ENCODE results near the gene SORD. TPM values are rescaled to one million over a fixed set of nuclear protein-coding genes. Genes with fewer than 3 reads are reported as not detected.
"Not testable (repeated sequence)": the region's sequence is repeated elsewhere in the genome, so short reads cannot be mapped to it uniquely, and the experiment has no call there.

The SORD gene
- total RNA-seq, 1 experiment from 2014 or later = 53.1 TPM

- not testable (repeated sequence) for H3K4me3 ChIP-seq (ENCODE audit: insufficient read depth, low read depth, low read length); H3K27me3 ChIP-seq (ENCODE audit: control insufficient read depth, insufficient read depth, low read length); H3K36me3 ChIP-seq (replicated peaks; ENCODE audit: control insufficient read depth, insufficient read depth, low read length)
- peak; percentile 57 for DNase-seq
Measured at GRCh38 chr15:45036812-45037781, 14.1 kb downstream of the SORD start.

- Histone ChIP-seq H3K36me3 (replicated peaks; ENCODE audit: control insufficient read depth, insufficient read depth, low read length) (no peaks in the 10 kb centered on the region; the same call in 1 of the 2 replicates), H3K4me3 (ENCODE audit: insufficient read depth, low read depth, low read length) (no peak overlapping the region), H3K27me3 (ENCODE audit: control insufficient read depth, insufficient read depth, low read length) (no peaks in the 10 kb centered on the region)
- DNase-seq = no peak
Measured at GRCh38 chr15:45037936-45038335, 14.9 kb downstream of the SORD start.

- not testable (repeated sequence) for H3K4me3 ChIP-seq (ENCODE audit: insufficient read depth, low read depth, low read length); DNase-seq; H3K27me3 ChIP-seq (ENCODE audit: control insufficient read depth, insufficient read depth, low read length); H3K36me3 ChIP-seq (replicated peaks; ENCODE audit: control insufficient read depth, insufficient read depth, low read length)
Measured at GRCh38 chr15:45040396-45040795, 17.4 kb downstream of the SORD start.

- DNase-seq; H3K4me3 ChIP-seq (ENCODE audit: insufficient read depth, low read depth, low read length); H3K36me3 ChIP-seq (replicated peaks; ENCODE audit: control insufficient read depth, insufficient read depth, low read length); H3K27me3 ChIP-seq (ENCODE audit: control insufficient read depth, insufficient read depth, low read length): not testable (repeated sequence)
Measured at GRCh38 chr15:45041538-45041937, 18.5 kb downstream of the SORD start.

GRCh38 chr15:45042859-45043258 lies 19.9 kb downstream of the SORD start:
- H3K36me3 ChIP-seq (replicated peaks; ENCODE audit: control insufficient read depth, insufficient read depth, low read length); DNase-seq; H3K4me3 ChIP-seq (ENCODE audit: insufficient read depth, low read depth, low read length); H3K27me3 ChIP-seq (ENCODE audit: control insufficient read depth, insufficient read depth, low read length): not testable (repeated sequence)

GRCh38 chr15:45044270-45044669 lies 21.3 kb downstream of the SORD start:
- H3K27me3 ChIP-seq (ENCODE audit: control insufficient read depth, insufficient read depth, low read length); H3K36me3 ChIP-seq (replicated peaks; ENCODE audit: control insufficient read depth, insufficient read depth, low read length); H3K4me3 ChIP-seq (ENCODE audit: insufficient read depth, low read depth, low read length); DNase-seq: not testable (repeated sequence)

- not testable (repeated sequence) for DNase-seq; H3K36me3 ChIP-seq (replicated peaks; ENCODE audit: control insufficient read depth, insufficient read depth, low read length); H3K27me3 ChIP-seq (ENCODE audit: control insufficient read depth, insufficient read depth, low read length); H3K4me3 ChIP-seq (ENCODE audit: insufficient read depth, low read depth, low read length)
Measured at GRCh38 chr15:45048449-45048793, 25.4 kb downstream of the SORD start.

- peaks cover 3% of the 10 kb centered on the region for H3K36me3 ChIP-seq (replicated peaks; ENCODE audit: control insufficient read depth, insufficient read depth, low read length)
- no peaks in the 10 kb centered on the region for H3K27me3 ChIP-seq (ENCODE audit: control insufficient read depth, insufficient read depth, low read length)
- no peak overlapping the region for H3K4me3 ChIP-seq (ENCODE audit: insufficient read depth, low read depth, low read length)
- no peak for DNase-seq
Measured at GRCh38 chr15:45048794-45049631, 26.0 kb downstream of the SORD start.

- DNase-seq = no peak
- Histone ChIP-seq H3K36me3 (replicated peaks; ENCODE audit: control insufficient read depth, insufficient read depth, low read length) (peaks cover 3% of the 10 kb centered on the region), H3K27me3 (ENCODE audit: control insufficient read depth, insufficient read depth, low read length) (no peaks in the 10 kb centered on the region), H3K4me3 (ENCODE audit: insufficient read depth, low read depth, low read length) (no peak overlapping the region)
Measured at GRCh38 chr15:45050587-45050986, 27.6 kb downstream of the SORD start.

- H3K27me3 ChIP-seq (ENCODE audit: control insufficient read depth, insufficient read depth, low read length); H3K36me3 ChIP-seq (replicated peaks; ENCODE audit: control insufficient read depth, insufficient read depth, low read length); DNase-seq; H3K4me3 ChIP-seq (ENCODE audit: insufficient read depth, low read depth, low read length): not testable (repeated sequence)
Measured at GRCh38 chr15:45052676-45053075, 29.7 kb downstream of the SORD start.

- not testable (repeated sequence) for H3K36me3 ChIP-seq (replicated peaks; ENCODE audit: control insufficient read depth, insufficient read depth, low read length); H3K4me3 ChIP-seq (ENCODE audit: insufficient read depth, low read depth, low read length); DNase-seq; H3K27me3 ChIP-seq (ENCODE audit: control insufficient read depth, insufficient read depth, low read length)
Measured at GRCh38 chr15:45058690-45059675, 36.0 kb downstream of the SORD start.

GRCh38 chr15:45062301-45062700 lies 39.3 kb downstream of the SORD start:
- DNase-seq; H3K27me3 ChIP-seq (ENCODE audit: control insufficient read depth, insufficient read depth, low read length); H3K4me3 ChIP-seq (ENCODE audit: insufficient read depth, low read depth, low read length); H3K36me3 ChIP-seq (replicated peaks; ENCODE audit: control insufficient read depth, insufficient read depth, low read length): not testable (repeated sequence)

- DNase-seq = no peak
- Histone ChIP-seq H3K36me3 (replicated peaks; ENCODE audit: control insufficient read depth, insufficient read depth, low read length) (0 out of 2 replicates have a peak, but pooled peaks cover 1% of the 10 kb centered on the region), H3K27me3 (ENCODE audit: control insufficient read depth, insufficient read depth, low read length) (no peaks in the 10 kb centered on the region), H3K4me3 (ENCODE audit: insufficient read depth, low read depth, low read length) (no peak overlapping the region)
Measured at GRCh38 chr15:45064386-45064785, 41.4 kb downstream of the SORD start.

GRCh38 chr15:45069942-45070360 lies 47.0 kb downstream of the SORD start:
- not testable (repeated sequence) for H3K36me3 ChIP-seq (replicated peaks; ENCODE audit: control insufficient read depth, insufficient read depth, low read length); H3K27me3 ChIP-seq (ENCODE audit: control insufficient read depth, insufficient read depth, low read length); H3K4me3 ChIP-seq (ENCODE audit: insufficient read depth, low read depth, low read length); DNase-seq

All from H7 (cell line).